ENCODE results near the gene TRIM69.

DNA sequence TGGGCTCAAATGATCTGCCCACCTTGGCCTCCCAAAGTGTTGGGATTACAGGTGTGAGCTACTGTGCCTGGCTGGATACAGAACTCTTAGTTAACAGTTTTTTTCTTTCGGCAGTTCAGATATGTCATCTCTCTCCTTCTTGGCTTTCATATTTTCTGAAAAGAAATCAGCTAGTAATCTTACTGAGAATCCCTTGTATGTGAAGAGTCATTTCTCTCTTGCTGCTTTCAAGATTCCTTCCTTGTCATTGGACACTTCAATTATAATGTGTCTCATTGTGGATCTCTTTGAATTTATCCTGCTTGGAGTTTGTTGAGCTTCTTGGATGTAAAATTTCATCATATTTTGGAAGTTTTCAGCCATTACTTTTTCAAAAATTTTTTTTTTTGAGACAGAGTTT is 17.0 kb downstream of the TRIM69 start:
- TF ChIP-seq, protein P1, sequence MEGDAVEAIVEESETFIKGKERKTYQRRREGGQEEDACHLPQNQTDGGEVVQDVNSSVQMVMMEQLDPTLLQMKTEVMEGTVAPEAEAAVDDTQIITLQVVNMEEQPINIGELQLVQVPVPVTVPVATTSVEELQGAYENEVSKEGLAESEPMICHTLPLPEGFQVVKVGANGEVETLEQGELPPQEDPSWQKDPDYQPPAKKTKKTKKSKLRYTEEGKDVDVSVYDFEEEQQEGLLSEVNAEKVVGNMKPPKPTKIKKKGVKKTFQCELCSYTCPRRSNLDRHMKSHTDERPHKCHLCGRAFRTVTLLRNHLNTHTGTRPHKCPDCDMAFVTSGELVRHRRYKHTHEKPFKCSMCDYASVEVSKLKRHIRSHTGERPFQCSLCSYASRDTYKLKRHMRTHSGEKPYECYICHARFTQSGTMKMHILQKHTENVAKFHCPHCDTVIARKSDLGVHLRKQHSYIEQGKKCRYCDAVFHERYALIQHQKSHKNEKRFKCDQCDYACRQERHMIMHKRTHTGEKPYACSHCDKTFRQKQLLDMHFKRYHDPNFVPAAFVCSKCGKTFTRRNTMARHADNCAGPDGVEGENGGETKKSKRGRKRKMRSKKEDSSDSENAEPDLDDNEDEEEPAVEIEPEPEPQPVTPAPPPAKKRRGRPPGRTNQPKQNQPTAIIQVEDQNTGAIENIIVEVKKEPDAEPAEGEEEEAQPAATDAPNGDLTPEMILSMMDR (conservative IDR thresholded peaks at IDR 0.05; ENCODE audit: low read depth, low read length) = no peak
- TF ChIP-seq MXI1 (IDR thresholded peaks at IDR 0.05; ENCODE audit: borderline replicate concordance, low read depth, low read length) (no peak), SMC3 (IDR thresholded peaks at IDR 0.05; ENCODE audit: low read depth, low read length) (no peak), CEBPB (IDR thresholded peaks at IDR 0.05; ENCODE audit: low read depth, low read length) (no peak), POLR2A (IDR thresholded peaks at IDR 0.05; ENCODE audit: low read depth, low read length) (no peak), BHLHE40 (IDR thresholded peaks at IDR 0.05; ENCODE audit: low read depth, low read length) (no peak), RAD21 (IDR thresholded peaks at IDR 0.05; ENCODE audit: low read length) (no peak), MAFK (IDR thresholded peaks at IDR 0.05; ENCODE audit: low read depth, low read length) (no peak), MAZ (IDR thresholded peaks at IDR 0.05; ENCODE audit: borderline replicate concordance, low read depth, low read length) (no peak), RCOR1 (IDR thresholded peaks at IDR 0.05; ENCODE audit: insufficient replicate concordance, low read length) (no peak)

Data from IMR-90 (cell line).